Suprapubic skin (tissue), 4 donors: Measurements from ENCODE around the gene TSPEAR.

Experiments used
- POLR2A ChIP-seq, 2 donors: fragments of 450-650 bp; IDR thresholded peaks; one replicate each; pipeline ENCODE4 v1.6.1; 2017; ENCODE audit warnings: antibody characterized with exemption in 2 of 2, mild to moderate bottlenecking in 2 of 2, moderate library complexity in 2 of 2
- POLR2AphosphoS5 ChIP-seq, 3 donors: sonication (generic); formaldehyde crosslinking; IDR thresholded peaks; one replicate each; pipeline ENCODE4 v1.6.1; 2017; ENCODE audit warnings: antibody characterized with exemption in 3 of 3
- TF ChIP-seq, protein P1 (sequence below), 2 donors: fragments of 200-600 bp in 1 of 2; fragments of 450-650 bp in 1 of 2; sonication (generic) in 1 of 2; IDR thresholded peaks; one replicate each; pipeline ENCODE4 v1.5.1; 2016 to 2019; ENCODE audit warnings: antibody characterized with exemption in 2 of 2, mild to moderate bottlenecking in 1 of 2, moderate library complexity in 1 of 2

DNA sequence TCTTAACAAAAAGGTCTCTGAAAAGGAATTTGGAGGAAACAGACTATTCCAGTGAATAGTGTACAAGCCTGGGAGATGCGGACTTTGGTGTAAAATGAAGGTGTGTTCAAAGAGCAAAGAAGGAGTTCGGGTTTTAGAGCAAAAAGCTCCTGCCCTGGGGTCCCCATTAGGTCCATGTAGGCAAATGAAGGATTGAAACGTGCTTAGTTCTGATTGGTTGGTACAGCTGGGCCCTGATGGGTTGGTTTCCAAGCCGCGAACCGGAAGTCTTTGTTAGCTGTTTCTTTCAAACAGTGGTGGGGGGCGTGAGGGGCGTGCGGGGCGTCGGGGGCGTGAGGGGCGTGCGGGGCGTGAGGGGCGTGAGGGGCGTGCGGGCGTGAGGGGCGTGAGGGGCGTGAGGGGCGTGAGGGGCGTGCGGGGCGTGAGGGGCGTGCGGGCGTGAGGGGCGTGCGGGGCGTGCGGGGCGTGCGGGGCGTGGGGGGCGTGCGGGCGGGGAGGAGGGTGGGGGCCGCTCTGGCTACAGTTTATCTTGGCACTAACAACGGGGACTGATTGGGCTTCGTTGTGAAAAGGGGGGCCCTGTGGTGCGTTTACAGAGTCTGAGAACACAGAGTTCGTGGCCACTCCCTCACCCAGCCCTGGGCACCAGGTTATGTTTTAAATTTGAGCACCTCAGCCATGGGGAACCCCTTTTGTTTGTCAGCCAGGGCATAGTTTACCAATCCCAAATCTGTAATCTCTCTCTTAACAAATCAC is 226.7 kb downstream of the TSPEAR start:
- TF ChIP-seq, protein P1, sequence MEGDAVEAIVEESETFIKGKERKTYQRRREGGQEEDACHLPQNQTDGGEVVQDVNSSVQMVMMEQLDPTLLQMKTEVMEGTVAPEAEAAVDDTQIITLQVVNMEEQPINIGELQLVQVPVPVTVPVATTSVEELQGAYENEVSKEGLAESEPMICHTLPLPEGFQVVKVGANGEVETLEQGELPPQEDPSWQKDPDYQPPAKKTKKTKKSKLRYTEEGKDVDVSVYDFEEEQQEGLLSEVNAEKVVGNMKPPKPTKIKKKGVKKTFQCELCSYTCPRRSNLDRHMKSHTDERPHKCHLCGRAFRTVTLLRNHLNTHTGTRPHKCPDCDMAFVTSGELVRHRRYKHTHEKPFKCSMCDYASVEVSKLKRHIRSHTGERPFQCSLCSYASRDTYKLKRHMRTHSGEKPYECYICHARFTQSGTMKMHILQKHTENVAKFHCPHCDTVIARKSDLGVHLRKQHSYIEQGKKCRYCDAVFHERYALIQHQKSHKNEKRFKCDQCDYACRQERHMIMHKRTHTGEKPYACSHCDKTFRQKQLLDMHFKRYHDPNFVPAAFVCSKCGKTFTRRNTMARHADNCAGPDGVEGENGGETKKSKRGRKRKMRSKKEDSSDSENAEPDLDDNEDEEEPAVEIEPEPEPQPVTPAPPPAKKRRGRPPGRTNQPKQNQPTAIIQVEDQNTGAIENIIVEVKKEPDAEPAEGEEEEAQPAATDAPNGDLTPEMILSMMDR (IDR thresholded peaks at IDR 0.05), result no peak
- no peak for TF ChIP-seq POLR2A (IDR thresholded peaks at IDR 0.05)
- no peak for TF ChIP-seq POLR2AphosphoS5 (IDR thresholded peaks at IDR 0.05)
